Erythroblast (primary cell): ENCODE results near the gene ANK3.
"Not testable (repeated sequence)": the region's sequence is repeated elsewhere in the genome, so short reads cannot be mapped to it uniquely, and the experiment has no call there.

ENCODE experiments used
- DNase-seq, 2 experiments: peaks; one replicate each; lab custom pipeline; 2025; lab: John Stamatoyannopoulos, UW
- GATA1 ChIP-seq: IDR thresholded peaks from 2 replicates; pipeline ENCODE4 v1.6.1; 2011; ENCODE audit warnings: low read depth, mild to moderate bottlenecking, control low read depth, low read length, moderate library complexity
- POLR2A ChIP-seq: IDR thresholded peaks from 2 replicates; pipeline ENCODE4 v1.6.1; 2011; ENCODE audit warnings: mild to moderate bottlenecking, low read length

The ANK3 gene

DNA sequence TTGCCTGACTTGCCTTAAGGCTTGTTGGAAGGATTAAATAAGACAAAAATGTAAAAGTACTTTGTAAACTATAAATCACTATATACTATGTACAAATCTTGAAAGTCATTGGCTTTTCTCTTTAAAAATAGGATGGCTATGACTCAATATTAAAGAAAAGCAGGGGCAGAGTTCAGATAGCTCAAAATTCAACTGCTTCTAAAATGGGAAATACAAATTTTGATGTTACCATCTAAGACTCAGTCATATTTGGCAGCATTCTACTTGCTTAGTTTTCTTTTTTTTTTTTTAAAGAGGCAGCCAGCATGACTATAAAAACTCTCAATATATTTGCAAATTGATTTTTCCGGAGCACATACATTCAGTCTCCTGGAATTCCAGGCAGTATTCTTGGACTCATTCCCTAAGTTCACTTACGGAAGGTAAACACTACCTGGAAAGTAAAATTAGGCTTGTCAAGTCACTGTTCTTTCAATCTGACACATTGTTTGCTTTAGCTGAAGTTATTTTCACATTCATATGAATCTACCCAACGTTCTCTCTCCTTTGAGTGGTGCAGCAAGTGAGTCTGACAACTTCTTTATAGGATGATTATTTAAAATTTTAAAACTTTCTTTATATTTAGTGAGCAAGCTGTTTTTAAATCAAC, 349.5 kb downstream of the ANK3 start:
- no peak for DNase-seq
- TF ChIP-seq POLR2A: no peak
- no peak for TF ChIP-seq GATA1

DNA sequence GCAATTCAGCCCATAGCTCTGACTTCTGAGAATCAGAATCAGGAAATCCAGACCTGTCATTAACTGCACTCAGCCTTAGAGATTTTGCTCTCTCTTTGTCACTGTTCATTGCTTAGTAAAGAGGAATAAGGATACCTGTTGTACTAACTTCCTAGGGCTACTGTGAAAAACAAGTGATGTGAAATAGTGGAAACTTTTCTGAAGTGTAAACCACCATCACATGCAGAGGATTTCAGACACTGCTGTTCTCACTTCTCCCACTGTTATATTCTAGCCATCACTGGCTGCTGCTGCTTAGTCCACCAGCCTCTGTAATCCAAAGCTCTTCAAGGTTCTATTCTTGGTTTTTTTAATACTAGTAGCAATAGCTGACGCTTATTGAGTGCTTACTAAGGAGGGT, 353.7 kb downstream of the ANK3 start:
- no peak for TF ChIP-seq GATA1
- TF ChIP-seq POLR2A: no peak

DNA sequence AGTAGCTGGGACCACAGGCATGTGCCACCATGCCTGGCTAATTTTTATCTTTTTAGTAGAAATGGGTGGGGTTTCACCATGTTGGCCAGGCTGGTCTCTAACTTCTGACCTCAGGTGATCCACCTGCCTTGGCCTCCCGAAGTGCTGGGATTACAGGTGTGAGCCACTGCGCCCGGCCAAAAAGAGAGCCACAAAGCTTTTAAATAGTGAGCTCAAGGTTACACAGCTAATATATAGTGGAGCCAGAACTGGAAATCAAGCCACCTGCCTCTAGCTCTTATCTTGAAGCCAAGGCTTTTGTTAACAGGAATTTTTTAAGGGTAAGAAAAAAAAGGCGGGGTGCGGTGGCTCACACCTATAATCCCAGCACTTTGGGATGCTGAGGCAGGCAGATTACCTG, 354.3 kb downstream of the ANK3 start:
- not testable (repeated sequence) for DNase-seq

More for the DNA sequence above, 353.7 kb downstream of the ANK3 start:
- DNase-seq: no peak

DNA sequence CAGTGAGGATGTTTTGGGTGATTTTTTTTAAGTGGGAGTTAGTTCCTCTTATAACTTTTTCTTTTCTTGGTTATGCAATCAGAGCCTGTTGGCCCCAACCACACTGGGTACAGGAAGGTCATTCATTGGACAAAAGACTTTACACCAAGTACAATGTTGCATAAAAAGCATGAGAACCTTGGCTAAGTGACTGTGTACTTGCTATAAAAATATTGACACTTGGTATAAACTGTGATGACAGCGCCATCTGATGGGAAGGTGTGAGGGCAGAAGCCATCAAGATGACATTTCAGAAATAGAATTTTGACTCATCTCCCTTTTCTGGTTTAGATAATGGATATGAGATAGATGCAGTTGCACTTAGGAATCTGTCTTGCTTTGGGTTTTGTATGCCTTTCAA, 357.0 kb downstream of the ANK3 start:
- no peak for TF ChIP-seq POLR2A
- TF ChIP-seq GATA1: no peak
- DNase-seq: peak; percentile 51 to 62

DNA sequence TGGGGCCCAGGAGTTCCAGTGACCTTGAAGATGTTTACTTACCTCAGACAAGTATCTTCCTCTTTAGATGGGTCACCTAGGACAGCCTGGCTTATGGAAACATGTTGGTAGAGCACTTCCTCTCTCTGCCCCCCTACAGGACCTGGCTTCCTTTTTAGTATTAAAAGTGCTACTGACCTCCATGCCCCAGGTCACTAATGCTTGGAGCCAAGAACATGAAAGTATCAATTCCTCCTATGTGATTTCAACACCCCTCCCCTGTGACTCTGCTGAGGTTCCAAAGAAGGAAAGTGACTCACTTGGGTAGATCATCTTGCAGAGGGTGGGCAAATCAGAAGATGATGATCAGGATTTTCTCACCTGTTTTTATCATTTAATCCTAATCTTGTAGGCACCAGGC, 358.0 kb downstream of the ANK3 start:
- no peak for DNase-seq
- TF ChIP-seq GATA1 (no peak), POLR2A (no peak)

DNA sequence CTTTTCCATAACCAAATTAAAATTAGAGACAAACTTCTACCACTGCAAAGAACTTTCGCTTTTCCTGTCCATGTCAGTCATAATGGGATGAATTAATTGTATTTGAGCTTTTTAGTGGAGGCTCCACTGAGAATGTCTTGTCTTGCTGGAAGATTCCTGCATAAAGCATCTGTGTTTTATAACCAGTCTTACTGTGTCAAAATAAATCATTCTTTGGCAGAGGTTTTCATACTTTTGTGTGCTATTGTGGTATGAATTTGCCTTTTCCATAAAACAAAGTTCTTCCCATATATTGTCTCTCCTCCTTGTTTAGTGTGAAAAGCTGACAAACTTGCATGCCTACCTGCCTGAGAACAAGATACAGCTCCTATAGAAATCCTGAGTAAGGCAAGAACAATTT, 358.5 kb downstream of the ANK3 start:
- no peak for TF ChIP-seq GATA1
- TF ChIP-seq POLR2A: no peak
- no peak for DNase-seq

DNA sequence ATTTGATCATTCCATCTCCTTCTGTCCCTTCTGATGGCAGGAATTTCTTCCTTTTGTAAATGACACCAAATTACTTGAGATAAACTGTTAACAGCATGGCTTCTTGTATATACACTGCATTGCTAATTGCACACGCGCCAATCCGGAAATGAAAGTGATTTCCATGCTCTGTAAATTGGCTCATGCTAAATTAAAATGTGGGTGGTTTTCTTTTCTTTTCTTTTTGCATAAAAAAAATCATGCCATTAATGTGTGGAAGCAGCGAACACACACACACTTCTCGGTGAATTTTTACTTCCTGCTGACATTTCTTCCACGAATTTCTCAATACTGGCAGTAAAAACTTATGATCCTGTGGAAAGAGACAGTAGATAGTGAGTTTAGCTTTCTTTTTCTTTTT, 360.2 kb downstream of the ANK3 start:
- TF ChIP-seq POLR2A: no peak
- TF ChIP-seq GATA1: no peak
- DNase-seq: no peak

DNA sequence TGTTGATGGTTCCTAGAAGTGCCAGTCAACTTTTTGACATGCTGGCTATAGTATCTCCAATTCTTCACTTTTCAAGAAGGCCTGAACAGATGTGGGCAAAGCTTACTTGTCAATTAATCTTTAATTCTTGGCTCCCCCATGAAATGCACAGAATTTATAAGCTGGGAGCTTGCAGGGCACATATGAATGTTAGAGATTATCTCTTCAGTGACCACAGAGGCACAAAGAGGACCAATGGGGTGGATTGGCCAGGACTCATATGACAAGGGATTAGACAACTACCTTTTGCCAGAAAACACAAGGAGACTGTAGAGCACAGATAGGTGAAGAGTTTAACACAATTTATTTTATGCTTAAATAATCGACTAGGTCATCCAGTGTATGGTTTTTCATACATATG, 361.6 kb downstream of the ANK3 start:
- DNase-seq: peak in 1 of 2 experiments; percentile 33
- TF ChIP-seq GATA1: no peak
- TF ChIP-seq POLR2A: no peak

DNA sequence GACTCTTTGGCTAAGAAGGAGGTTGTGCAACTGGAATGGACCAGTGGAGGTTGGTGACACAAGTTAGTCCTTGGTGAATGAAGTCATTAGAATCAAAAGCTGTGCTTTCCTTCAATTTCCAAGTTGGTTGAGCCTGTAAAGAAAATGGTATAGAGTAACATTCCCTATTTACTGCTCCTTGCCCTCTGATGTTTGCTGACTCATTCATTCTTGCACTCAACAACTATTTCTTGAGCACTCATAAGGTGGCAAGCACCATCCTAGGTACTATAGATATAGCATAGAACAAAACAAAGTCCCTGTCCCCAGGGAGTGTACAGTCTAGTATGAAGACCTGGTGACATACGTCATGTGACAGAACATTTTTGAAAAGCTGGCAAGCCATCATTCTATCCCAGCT, 364.4 kb downstream of the ANK3 start:
- DNase-seq: no peak

DNA sequence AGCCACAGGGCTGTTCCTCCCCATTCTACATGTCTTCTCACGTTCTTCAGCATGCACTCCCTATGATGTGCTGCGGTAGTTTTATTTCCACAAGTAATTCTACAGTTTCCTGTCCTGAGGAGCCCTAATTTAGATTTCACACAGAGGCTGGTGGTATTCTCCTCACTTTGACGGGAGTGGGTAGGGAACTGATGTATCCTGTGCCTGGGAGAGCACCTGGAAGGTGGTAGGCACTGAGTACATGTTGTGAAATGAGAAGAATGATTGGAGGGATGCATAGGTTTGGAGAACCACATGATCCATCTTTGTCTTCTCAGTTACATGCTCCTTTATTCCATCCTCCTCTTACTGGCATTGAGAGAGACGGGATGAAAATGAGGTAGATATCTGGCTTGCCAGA, 365.2 kb downstream of the ANK3 start:
- no peak for TF ChIP-seq POLR2A
- TF ChIP-seq GATA1: no peak
- DNase-seq: no peak

More for the DNA sequence above, 364.4 kb downstream of the ANK3 start:
- TF ChIP-seq POLR2A: no peak
- TF ChIP-seq GATA1: no peak

DNA sequence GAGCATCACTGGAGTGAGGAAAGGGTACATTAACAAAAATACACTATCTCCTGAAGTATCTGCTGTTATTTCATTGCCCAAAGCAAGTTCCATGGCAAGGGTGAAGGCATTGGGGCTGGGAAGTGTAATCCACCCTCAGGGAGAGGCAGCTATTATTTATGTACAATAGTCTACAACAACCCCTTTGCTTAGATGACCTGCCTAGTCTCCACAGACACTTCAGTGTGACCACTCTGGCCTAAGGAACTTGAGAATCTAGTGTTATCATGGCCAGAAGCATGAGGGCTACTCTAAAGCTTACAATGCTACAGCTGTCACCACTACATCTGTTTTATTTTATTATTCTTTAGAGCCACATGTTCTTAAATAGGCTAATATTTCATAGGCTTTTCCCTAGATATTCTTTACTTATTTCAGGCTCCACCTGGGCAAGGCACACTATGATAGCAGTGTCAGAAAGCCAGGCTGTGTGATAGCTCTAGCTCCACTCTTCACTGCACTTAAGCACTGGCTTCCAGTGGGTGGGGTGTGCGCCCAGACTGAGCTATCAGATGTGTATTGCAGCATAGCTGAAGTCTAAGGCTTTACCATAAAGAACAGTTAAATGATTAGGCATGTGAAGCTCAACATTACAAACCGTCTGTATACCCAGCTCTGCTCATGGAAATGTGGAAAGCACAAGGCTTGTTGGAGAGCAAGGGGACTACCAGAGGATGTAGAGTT, 366.4 kb downstream of the ANK3 start:
- DNase-seq: no peak
- no peak for TF ChIP-seq GATA1
- no peak for TF ChIP-seq POLR2A

DNA sequence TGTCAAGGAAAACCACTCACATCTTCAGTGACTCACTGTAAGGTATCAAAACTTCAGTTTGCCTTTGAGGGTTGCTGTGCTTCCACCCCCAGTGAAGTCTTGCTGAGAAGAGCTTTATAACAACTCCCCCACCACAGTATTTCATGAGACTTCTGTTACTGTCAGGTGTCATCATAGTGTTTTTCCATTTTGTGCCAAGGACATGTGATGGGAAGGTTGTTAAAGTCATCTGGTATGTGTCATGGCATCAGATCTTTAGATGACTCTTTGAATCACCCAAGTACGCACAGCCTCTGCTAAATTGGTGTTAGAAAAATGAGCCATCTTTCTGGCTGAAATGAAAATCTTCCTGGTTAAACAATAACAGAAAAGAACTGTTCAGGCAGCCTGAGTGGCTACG, 368.3 kb downstream of the ANK3 start:
- no peak for TF ChIP-seq GATA1
- TF ChIP-seq POLR2A: no peak
- no peak for DNase-seq

DNA sequence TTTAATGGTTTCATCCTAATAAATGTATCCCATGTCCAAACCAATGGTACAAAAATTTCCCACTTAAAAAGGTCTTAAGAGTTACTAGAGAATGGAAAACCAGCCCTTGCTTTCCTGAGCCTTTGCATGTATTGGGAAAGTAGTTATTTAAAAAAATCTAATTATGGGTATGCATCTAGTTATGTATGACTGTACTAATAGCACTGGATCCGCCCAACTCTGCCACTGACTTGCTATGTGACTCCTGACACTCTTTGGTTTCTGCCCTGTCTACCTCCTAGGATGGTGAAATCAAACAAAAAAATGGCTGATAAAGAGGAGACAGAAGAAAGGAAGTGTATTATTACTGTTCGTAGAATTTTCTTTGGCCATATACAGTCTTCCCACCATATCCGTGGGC, 372.9 kb downstream of the ANK3 start:
- no peak for TF ChIP-seq GATA1
- TF ChIP-seq POLR2A: no peak
- DNase-seq: no peak

DNA sequence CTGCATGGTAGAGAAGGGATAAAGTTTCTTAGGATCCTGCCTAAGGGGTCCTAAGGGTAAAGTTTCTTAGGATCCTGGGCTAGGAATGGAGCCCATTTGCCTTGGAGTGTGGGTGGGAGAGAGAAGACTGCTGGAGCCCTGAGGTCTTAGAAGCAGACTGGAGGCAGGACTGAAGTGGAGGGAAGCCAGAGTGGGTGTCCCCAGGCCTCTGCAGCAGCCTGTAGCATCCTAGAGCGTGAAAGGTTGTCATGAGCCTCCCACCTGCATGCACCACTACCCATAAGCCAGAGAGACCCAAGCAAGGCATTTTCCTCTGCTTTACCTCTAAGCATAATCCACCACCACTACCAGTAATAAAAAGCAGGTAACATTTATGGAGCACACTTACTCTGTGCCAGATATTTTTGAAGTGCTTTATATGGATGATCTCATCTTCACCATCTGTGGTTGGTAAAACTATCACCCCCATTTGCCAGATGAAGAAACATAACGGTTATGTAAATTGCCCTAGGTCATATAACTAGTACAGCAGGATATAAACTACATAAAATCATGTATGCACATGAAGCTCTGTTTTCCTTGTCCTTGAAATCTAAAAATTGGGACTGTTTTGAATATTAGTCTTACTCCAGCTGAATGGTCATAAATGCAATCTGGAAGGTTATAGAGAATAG, 379.8 kb downstream of the ANK3 start:
- no peak for DNase-seq
- TF ChIP-seq POLR2A (no peak), GATA1 (no peak)

DNA sequence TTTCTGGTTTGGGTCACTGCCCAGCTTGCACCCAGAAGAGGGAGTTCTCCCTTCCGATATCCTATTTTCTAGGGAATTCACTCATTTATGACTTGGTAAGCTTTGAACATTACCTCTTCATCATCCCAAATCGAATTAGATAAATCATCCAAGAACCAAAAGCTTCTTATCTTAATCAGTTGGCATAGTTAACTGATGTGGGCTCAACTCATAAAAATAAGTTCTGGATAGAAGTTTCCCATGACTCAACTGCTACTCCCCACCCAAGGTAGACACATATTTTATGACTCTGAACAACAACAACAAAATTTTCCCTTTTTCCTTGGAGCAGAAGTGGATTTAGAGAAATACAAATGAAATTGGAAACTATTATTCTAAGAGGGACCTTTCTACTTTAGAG, 380.4 kb downstream of the ANK3 start:
- TF ChIP-seq GATA1 (no peak), POLR2A (no peak)
- DNase-seq: no peak
